CD4-positive, alpha-beta T cell (primary cell): ENCODE results near the gene SLC1A3. TPM values are rescaled to one million over a fixed set of nuclear protein-coding genes. Genes with fewer than 3 reads are reported as not detected.

ENCODE experiments used
- ATAC-seq: fragments of 200-7000 bp; cut with Tn5 transposase; one replicate; pipeline ENCODE4 v1.10.0; 2022; ENCODE audit warnings: mild to moderate bottlenecking; ENCODE audit not compliant: poor library complexity
- CTCF ChIA-PET: fragments of 350-600 bp; sonication (Branson Sonifier 250); formaldehyde crosslinking; loops from one replicate; lab custom pipeline; 2021; ENCODE audit warnings: antibody characterized with exemption, inconsistent platforms; lab: Charles Lee
- POLR2A ChIA-PET: fragments of 350-600 bp; sonication (Branson Sonifier 250); formaldehyde crosslinking; loops from one replicate; lab custom pipeline; 2021; ENCODE audit warnings: antibody characterized with exemption, inconsistent platforms; lab: Charles Lee
- DNase-seq, 14 experiments: peaks; one replicate each; pipeline ENCODE4 v3.0.0-alpha.2; 2013 to 2020; ENCODE audit warnings: mixed read lengths in 2 of 14
- H3K27ac ChIP-seq, 2 donors: one replicate each; pipeline versions ENCODE4 v1.5.1 to v1.7.0; 2013; ENCODE audit warnings: low read length in 2 of 2, low read depth in 1 of 2, mild to moderate bottlenecking in 1 of 2
- H3K27me3 ChIP-seq, 2 experiments: 1 replicate in 1 of 2; 2 replicates in 1 of 2; pipeline versions ENCODE4 v1.6.1 to v1.7.0; 2013; ENCODE audit warnings: low read length in 2 of 2, control low read depth in 1 of 2, mild to moderate bottlenecking in 1 of 2, moderate library complexity in 1 of 2; ENCODE audit not compliant: insufficient read depth in 2 of 2, control insufficient read depth in 1 of 2
- H3K36me3 ChIP-seq: one replicate; pipeline ENCODE4 v1.6.1; 2013; ENCODE audit warnings: low read length, control low read depth; ENCODE audit not compliant: insufficient read depth
- H3K4me1 ChIP-seq: one replicate; pipeline ENCODE4 v1.6.1; 2013; ENCODE audit warnings: low read length, control low read depth; ENCODE audit not compliant: insufficient read depth
- H3K4me3 ChIP-seq: one replicate; pipeline ENCODE4 v1.5.1; 2013; ENCODE audit warnings: mild to moderate bottlenecking, low read length, moderate library complexity
- H3K9me3 ChIP-seq, 2 experiments: 1 replicate in 1 of 2; 2 replicates in 1 of 2; pipeline versions ENCODE4 v1.6.1 to v1.7.0; 2013; ENCODE audit warnings: low read length in 2 of 2, mild to moderate bottlenecking in 2 of 2, control low read depth in 1 of 2, moderate library complexity in 1 of 2; ENCODE audit not compliant: control insufficient read depth in 1 of 2, insufficient read depth in 1 of 2
- H3K27ac Mint-ChIP-seq: one replicate; pipeline ENCODE4 v1.8.0; 2020; ENCODE audit warnings: mixed read lengths
- H3K27me3 Mint-ChIP-seq: one replicate; pipeline ENCODE4 v1.8.0; 2021; ENCODE audit warnings: mixed read lengths
- H3K36me3 Mint-ChIP-seq: one replicate; pipeline ENCODE4 v1.8.0; 2021; ENCODE audit warnings: low read depth, mixed read lengths
- H3K4me1 Mint-ChIP-seq: one replicate; pipeline ENCODE4 v1.8.0; 2021; ENCODE audit warnings: low read depth, mixed read lengths
- H3K4me3 Mint-ChIP-seq: one replicate; pipeline ENCODE4 v1.8.0; 2020; ENCODE audit warnings: mild to moderate bottlenecking, mixed read lengths
- H3K9me3 Mint-ChIP-seq: one replicate; pipeline ENCODE4 v1.8.0; 2020; ENCODE audit warnings: mixed read lengths
- CTCF ChIP-seq: fragments of 200-600 bp; IDR thresholded peaks from one replicate; pipeline ENCODE4 v1.8.0; 2022; ENCODE audit warnings: antibody characterized with exemption, mild to moderate bottlenecking
- intact Hi-C, 2 experiments: fragments of 100-400 bp; cut with DNase I in 1 of 2; cut with micrococcal nuclease in 1 of 2; formaldehyde crosslinking; loops; one replicate each; pipeline versions ENCODE4 v1.15.1 to v1.9.0; 2023 to 2025; cut with DNase I, micrococcal nuclease
- total RNA-seq, 174 experiments: library from RNA in 2 of 174; stranded (reverse) in 2 of 174; gene quantifications; one replicate each; pipeline ENCODE4 v1.2.3 and lab custom pipeline; 2021 to 2026

The SLC1A3 gene
- total RNA-seq, 2 experiments from 2014 or later: not detected

- CTCF ChIA-PET: no interaction called here
- no peaks in the 10 kb centered on the region for H3K9me3 Mint-ChIP-seq
These were observed 53.0 kb downstream of the SLC1A3 start for GRCh38 chr5:36659411-36659810.

GRCh38 chr5:36660397-36661049, 54.1 kb downstream of the SLC1A3 start:
- no peaks in the 10 kb centered on the region for H3K9me3 ChIP-seq
- Mint-ChIP-seq H3K27ac (no peak overlapping the region), H3K9me3 (no peaks in the 10 kb centered on the region), H3K4me3 (no peak overlapping the region), H3K27me3 (peaks cover 11% of the 10 kb centered on the region), H3K4me1 (no peaks in the 10 kb centered on the region), H3K36me3 (no peaks in the 10 kb centered on the region)
- TF ChIP-seq CTCF: no peak
- ATAC-seq (no peak), DNase-seq (no peak)
- H3K27ac ChIP-seq: no peak overlapping the region
- no peaks in the 10 kb centered on the region for H3K27me3 ChIP-seq
- CTCF ChIA-PET: no interaction called here
- POLR2A ChIA-PET: no interaction called here
- no peaks in the 10 kb centered on the region for H3K4me1 ChIP-seq
- intact Hi-C loops: no loop called here
- no peak overlapping the region for H3K4me3 ChIP-seq
- no peaks in the 10 kb centered on the region for H3K36me3 ChIP-seq

More at GRCh38 chr5:36659411-36659810, 53.0 kb downstream of the SLC1A3 start:
- H3K36me3 Mint-ChIP-seq: no peaks in the 10 kb centered on the region
- H3K27me3 Mint-ChIP-seq: peaks cover 12% of the 10 kb centered on the region
- TF ChIP-seq CTCF: no peak
- ATAC-seq: no peak
- DNase-seq: no peak
- no peak overlapping the region for H3K27ac Mint-ChIP-seq
- Histone ChIP-seq H3K4me1 (no peaks in the 10 kb centered on the region), H3K36me3 (no peaks in the 10 kb centered on the region), H3K4me3 (no peak overlapping the region), H3K27ac (no peak overlapping the region), H3K9me3 (no peaks in the 10 kb centered on the region), H3K27me3 (no peaks in the 10 kb centered on the region)
- POLR2A ChIA-PET: no interaction called here
- H3K4me3 Mint-ChIP-seq: no peak overlapping the region
- H3K4me1 Mint-ChIP-seq: no peaks in the 10 kb centered on the region
- intact Hi-C loops: no loop called here

GRCh38 chr5:36661456-36662220, 55.2 kb downstream of the SLC1A3 start:
- Mint-ChIP-seq H3K27ac (no peak overlapping the region), H3K27me3 (peaks cover 11% of the 10 kb centered on the region), H3K9me3 (no peaks in the 10 kb centered on the region), H3K4me3 (no peak overlapping the region), H3K4me1 (no peaks in the 10 kb centered on the region), H3K36me3 (no peaks in the 10 kb centered on the region)
- TF ChIP-seq CTCF: no peak
- Histone ChIP-seq H3K9me3 (no peaks in the 10 kb centered on the region), H3K27me3 (no peaks in the 10 kb centered on the region), H3K4me1 (no peaks in the 10 kb centered on the region), H3K27ac (no peak overlapping the region), H3K4me3 (no peak overlapping the region), H3K36me3 (no peaks in the 10 kb centered on the region)
- intact Hi-C loops: no loop called here
- CTCF ChIA-PET: no interaction called here
- DNase-seq (no peak), ATAC-seq (no peak)
- POLR2A ChIA-PET: no interaction called here
